Daoy (cell line): ENCODE data around the gene PSMG1. TPM values are rescaled to one million over a fixed set of nuclear protein-coding genes. Genes with fewer than 3 reads are reported as not detected.
"Not testable (repeated sequence)": the region's sequence is repeated elsewhere in the genome, so short reads cannot be mapped to it uniquely, and the experiment has no call there.

Experiments
- DNase-seq: peaks from one replicate; pipeline ENCODE4 v3.0.0-alpha.2; 2015; ENCODE audit warnings: low read depth
- total RNA-seq: library from RNA; depleted of rRNA; stranded (reverse); fragments of >200 nt; shearing (Covaris generic); gene quantifications from 2 replicates; pipeline ENCODE4 v1.2.3, GENCODE V29; 2014; rRNA removed

Gene PSMG1, protein sequence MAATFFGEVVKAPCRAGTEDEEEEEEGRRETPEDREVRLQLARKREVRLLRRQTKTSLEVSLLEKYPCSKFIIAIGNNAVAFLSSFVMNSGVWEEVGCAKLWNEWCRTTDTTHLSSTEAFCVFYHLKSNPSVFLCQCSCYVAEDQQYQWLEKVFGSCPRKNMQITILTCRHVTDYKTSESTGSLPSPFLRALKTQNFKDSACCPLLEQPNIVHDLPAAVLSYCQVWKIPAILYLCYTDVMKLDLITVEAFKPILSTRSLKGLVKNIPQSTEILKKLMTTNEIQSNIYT
- 146 and 150 TPM in 2 replicates for total RNA-seq

DNA sequence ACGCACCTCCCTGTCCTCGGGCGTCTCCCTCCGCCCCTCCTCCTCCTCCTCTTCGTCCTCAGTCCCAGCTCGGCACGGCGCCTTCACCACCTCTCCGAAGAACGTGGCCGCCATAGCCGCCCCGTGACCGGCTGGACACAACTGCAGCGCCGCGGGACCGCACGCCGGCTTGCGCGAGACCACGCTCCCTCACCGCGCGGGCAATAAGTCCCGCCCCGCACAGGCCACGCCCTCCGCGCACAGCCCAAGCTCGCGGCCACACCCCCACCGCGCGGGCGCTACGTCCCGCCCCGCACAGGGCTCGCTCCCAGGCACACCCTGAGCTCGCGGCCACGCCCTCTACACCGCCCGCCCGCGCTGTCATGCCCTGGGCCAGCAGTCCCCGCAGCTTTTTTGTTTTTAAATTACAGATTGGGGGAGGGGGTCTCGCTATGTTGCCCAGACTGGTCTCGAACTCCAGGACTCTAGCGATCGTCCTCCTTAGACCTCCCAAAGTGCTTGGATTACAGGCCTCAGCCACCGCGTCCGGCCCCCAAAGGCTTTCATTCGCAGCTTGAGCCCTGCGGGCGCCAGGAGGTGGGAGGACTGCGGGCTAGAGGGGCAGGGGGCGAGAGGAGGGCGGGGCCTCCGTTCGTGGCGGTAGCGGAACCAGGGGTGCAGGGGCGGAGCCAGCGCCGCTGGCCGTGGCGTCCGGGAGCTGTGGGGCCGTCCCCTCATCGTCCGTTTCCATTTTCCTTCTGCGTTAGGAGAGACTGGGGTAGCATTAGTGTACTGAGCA lies at the start of gene PSMG1:
Gene PSMG1 (minus strand): TSS at position 180 of the 778 bp plus-strand sequence. CDS start 66 bp downstream, at position 114.
- DNase-seq, result peak; percentile 99

DNA sequence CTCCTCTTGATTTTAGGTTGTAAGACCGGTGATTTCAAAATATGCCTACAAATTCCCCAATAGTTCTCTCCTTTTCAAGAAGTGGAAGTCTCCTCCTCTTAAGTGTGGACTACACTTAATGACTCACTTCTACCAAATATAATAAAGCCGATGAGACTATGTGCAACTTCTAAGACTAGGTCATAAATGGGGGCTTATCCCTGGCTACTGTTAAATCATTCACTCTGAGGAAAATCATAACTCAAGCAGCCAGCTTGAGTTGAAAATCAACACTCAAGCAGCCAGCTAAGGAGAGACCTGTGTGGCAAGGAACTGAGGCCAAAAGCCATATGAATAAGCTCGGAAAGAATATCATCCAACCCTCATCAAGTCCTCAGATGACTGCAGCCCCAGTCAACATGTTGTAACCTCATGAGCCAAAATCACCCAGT lies 49.6 kb upstream of the PSMG1 start:
- no peak for DNase-seq

DNA sequence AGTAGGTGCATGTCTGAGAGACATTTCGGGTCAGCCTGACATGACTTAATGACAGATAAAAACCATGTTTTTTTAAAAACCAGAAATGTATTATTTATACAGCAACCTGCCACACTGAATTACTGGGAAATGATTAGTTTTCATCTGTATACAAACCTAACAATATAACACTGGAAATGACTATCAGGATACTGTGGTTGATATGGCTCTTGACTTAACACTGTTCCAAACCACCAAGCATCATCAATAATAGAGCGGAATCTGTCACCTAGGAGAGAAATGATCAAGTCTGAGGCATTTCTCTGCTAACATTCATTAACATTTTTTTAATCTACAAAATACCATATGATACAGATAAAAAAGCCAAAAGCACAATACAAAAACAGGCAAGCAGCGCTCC lies 41.7 kb upstream of the PSMG1 start:
- no peak for DNase-seq

DNA sequence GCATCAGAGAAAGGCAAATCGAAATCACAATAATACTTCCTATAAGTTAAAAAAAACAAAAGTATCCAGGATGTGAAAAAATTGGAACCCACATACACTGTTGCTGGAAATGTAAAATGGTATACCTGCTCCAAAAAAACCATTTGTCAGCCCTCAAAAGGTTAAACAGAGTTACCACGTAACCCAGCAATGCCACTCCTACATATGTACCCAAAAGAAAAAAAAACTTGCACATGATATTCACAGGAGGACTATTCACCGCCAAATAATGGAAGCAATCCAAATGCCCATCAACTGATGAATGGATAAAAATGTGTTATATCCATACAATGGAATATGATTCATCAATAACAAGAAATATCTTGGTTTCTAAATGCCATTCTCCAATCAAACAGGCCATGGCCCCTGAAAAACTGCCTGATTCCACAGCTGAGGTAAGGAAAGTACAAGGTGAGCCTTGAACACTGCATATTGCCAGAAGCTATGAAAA lies 38.8 kb upstream of the PSMG1 start:
- no peak for DNase-seq

DNA sequence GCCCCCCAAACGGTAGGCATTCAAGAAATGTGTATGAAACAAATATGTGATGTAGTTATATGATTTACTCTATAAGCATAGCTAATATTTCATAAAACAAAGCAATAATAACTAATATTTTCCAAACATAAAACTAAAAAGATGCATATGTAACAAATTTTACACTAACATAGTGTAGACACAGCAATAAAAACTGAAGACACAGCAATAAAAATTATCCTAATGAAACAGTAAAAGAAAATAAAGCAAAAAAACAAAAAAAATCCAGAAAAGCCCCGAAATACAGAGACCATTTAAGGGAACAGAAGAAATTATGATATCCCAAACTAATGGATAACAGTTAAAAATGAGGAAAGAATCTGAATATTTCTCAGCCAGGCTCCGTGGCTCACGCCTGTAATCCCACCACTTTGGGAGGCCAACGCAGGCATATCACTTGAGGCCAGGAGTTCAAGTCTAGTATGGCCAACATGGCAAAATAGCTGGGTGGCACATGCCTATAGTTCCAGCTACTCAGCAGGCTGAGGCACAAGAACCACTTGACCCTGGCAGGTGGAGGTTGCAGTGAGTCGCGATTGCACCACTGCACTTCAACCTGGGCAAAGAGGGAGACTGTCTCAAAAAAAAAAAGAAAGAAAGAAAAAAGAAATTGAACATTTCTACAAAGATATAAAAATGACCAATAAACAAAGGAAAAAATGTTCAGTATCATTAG lies 38.2 kb upstream of the PSMG1 start:
- no peak for DNase-seq

DNA sequence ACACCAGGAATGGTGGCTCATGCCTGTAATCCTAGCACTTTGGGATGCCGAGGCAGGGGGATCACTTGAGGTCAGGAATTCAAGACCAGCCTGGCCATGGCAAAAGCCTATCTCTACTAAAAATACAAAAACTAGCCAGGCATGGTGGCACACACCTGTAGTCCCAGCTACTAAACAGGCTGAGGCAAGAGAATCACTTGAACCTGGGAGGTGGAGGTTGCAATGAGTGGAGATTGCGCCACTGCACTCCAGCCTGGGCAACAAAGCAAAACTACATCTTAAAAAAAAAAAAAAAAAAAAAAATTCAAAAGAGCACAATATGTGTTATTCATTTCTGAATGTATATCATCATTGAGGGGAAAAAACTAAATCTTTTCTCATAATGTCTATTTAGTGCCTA lies 37.6 kb upstream of the PSMG1 start:
- DNase-seq, result not testable (repeated sequence)

DNA sequence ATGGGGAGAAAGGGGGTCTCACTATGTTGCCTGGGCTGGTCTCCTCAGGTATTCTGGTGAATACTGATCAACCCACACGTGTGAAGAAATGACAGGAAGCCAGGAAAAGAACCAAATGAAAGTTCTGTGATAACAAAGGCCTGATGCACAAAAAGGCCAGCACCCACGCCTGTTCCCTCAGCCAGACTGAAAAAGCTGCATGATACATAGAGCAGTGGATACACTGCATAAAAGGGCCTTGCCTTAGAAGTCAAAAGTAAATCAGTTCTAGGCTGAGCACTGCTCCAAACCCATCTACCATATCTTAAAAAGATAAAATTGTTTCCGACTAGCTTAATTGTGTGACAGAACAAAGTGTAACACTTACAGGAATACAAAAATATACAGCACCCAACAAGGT lies 36.9 kb upstream of the PSMG1 start:
- no peak for DNase-seq

DNA sequence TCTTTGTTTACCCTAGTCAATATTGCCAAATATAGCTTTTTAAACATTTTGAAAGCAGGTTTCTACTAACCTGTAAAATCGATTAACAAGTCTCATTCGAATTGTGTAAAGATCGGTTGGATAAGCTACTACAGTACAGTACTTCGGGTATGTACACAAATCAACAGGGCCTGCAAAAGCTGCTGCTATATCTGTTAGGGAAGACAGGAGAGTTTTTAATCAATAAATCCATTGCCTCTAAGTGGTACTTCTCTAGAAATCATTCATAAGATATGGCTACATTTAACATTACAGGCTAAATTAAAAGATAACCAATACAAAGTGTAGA lies 34.8 kb upstream of the PSMG1 start:
- DNase-seq, result no peak

DNA sequence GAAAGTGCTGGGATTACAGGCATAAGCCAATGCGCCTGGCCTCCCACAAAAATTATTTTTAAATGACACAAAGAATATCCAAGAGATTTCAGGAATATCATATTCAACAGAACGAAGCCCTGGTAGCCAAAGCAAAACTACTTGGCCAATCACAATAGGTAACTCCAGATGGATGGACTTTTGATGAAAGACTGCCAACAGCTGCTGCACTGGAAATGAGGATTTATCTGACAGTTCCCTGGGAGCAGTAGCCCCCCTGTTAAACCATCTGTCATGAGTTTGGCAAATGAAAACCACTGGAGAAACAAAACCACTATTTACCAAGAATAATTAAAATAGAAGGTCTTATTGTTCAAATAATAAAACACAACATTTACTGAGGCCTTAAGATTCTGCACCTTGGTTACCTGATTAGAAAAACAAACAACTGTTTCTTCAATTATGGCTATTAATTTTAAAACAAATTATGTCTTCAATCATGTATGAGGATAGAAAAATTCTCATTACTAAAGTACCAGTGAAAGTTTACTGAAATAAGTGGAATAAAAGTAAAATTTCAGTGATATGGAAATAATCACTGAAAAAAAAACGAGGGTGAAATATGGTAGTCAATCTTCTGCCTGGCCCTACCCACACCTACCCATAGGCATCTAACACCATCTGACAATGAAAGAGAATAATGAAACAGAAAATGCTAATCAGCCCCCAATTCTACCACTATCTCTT lies 34.3 kb upstream of the PSMG1 start:
- no peak for DNase-seq

DNA sequence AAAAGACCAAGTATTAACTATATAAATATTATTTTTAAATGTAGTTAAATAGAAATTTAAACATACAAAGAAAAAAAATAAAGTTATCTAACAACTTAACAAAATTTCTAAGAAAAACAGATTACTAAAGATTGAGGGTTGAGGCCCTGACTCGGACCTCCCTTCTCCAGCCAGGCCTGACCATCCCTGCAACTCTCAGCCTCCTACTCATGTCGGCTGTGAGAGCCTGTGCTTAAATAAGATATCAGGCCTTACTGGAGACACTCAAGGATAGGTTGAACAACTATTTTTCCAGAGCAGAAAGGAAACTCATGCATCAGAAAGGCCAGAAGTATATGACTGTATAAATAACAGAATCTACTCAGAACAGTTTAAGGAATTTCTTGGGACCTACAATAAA lies 33.0 kb upstream of the PSMG1 start:
- DNase-seq, result no peak

DNA sequence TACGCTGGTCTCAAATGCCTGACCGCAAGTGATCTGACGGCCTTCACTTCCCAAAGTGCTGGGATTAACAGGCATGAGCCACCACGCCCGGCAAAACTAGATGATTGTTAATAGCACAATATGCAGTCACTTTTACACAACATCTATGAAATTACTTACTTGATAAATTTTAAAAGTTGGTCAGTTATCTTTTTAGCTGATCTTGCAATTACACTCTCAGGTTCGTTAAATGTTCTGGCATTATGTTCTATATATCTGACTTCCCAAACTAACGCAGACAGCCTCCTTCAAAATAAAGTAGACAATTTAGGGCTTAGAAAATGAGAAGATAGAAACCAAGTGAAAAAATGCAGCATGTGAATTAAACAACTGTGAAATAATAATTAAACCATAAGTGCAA lies 31.8 kb upstream of the PSMG1 start:
- no peak for DNase-seq

DNA sequence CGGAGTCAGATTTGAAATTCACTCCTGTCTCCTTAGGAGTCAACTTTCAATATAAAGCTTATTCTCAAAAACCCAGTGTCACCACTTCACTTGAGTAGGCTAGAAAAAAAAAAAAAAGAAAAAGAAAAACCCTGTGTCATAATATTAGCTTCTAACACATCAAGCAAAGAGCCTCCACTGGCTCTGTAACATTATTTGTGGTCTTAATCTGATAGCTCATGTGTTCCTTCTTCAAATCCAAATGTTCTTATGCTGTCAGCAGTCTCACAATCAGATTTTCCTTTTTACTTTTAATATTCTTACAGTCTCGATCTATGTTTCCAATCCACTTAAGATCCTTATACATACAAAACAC lies 26.1 kb upstream of the PSMG1 start:
- no peak for DNase-seq

DNA sequence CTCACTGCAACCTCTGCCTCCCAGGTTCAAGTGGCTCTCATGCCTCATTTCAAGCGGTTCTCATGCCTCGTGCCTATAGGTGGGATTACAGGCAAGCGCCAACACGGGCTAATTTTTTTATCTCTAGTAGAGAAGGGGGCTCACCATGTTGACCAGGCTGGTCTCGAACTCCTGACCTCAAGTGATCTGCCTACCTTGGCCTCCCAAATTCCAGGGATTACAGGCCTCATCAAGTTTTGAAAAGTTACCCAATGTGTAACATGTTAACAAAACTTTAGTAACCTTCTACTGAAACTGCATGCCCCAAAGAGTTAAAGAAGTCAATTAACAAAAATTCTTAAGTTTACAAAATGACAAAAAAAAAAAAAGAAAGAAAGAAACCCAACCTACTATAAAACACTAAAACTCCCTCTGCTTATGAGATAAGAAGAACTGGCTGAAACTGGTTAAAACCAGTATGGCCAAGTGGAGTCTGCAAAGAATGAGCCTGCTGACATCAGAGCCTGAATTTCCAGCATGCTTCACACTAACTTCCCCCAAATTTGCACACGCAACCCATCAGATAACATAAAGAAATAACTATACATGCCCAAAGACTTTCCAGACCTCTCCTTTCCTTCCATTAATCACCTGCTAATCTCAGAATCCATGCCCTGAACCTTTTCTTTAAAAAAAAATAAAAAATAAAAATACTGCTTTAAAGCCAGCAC lies 25.5 kb upstream of the PSMG1 start:
- DNase-seq, result no peak

DNA sequence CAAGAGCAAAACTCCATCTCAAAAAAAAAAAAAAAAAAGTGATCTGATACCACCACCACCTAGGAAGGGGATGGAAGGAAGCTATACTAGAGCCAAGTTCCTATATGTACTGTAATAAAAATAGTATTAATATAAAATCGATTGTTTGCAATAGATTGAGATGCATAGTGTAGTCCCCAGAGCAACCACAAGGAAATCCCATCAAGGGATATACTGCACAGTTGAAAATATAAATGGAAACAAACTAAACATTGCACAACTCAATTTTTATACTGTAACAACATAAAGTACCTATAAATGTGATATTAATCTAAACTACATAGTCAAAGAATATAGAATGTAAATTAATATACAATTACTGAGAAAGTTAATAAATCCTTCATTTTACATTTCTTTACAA lies 20.9 kb upstream of the PSMG1 start:
- DNase-seq, result no peak

DNA sequence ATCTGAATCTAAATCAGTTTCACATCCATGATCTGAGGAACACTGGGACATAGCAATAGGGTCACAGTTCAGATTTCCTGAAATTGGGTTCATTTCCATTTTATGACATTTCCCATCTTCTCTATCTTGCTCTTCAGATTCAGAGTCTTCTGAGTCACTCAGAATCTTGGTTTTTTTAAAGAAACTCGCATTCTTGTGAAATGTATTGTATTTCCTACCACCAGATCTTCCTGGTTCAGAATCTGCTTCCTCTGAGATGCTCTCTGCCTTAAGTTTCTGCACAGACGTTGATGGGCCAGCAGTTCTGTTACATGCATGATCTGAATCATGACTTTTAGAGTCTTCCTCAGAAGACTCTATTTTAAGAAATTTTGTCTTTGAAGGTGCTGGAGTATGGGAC lies 15.5 kb upstream of the PSMG1 start:
- no peak for DNase-seq

DNA sequence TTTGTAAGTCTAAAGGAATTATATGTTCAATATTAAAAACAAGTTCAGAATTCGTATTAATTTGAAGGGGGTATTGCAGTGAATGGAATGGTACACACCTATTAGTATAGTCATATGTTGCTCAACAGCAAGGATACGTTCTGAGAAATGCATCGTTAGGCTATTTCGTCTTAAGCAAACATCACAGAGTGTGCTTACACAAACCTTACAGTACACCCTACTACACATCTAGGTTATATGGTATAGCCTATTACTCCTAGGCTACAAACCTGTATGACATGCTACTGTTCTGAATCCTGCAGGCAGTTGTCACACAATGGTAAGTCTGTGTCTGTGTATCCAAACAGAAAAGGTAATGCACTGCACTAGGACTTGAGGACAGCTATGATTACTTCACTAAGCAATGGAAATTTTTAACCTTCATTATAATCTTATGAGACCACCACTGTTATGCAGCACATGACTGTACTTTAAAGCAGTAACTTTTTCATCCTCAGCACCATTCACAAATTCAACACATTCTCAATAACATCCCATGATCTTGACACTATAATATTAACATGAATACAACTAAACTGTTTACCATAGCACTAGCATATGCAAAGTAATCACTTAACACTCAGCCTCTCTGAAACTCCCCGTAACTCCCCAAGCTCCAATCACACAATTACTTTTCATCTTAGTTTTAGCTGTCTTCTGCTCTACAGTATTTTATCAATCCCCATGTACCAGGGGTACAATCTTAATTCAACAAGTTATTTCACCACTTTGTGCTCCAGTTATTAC lies 14.4 kb upstream of the PSMG1 start:
- no peak for DNase-seq

DNA sequence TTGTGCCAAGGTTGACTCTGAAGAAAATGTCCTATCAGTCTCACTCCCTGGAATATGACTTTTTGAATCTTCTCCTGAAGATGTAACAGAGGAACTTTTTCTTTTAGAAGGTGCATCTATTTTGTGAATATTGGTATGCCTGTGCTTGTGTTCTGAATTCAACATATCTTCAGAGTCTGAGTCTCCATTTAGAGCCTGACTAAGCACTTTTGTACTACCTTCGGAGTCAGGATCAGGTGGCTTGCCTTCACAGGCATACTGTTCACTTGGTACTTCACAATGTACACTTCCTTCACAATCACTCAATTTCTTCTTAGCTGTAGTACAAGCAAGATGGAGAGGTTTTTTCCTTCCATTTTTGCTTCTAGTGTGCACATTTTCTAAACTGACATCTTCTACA lies 13.6 kb upstream of the PSMG1 start:
- no peak for DNase-seq

DNA sequence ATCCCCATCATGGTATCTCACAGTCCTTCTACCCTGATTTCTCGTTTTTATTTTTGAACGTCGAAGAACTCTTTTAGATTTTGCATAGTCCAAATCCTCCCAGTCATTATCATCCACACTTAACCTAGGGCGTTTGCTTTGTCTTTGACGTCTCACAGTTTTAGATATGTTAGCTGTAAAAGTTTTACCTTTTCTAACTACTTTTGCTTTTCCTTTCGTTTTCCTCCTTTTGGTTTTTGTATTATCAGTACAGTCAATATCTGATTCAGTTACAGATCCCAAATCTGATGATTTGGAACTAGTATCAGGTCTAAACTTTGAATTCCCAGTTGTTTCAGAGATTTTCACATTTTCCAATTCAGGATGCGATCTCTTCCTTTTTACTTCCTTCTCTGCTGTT lies 13.1 kb upstream of the PSMG1 start:
- DNase-seq, result no peak

DNA sequence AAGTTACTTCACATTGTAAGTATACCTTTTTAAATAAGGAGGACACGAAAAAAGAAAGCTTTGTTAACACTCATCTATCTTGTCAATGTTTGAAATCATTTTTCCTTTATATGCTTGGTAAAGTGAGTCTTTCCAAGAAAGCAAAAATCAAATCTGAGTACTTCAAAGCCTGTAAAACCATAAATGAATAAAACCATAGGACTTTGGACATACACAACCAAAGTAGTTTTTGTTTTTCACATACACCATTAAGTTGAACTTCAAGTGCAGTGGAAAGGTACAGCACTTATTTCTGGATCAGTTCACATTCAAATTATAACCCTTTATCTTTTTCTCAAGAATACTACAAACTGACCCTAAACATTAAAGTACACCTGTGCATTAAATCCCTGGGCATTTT lies 10.1 kb upstream of the PSMG1 start:
- DNase-seq, result no peak

DNA sequence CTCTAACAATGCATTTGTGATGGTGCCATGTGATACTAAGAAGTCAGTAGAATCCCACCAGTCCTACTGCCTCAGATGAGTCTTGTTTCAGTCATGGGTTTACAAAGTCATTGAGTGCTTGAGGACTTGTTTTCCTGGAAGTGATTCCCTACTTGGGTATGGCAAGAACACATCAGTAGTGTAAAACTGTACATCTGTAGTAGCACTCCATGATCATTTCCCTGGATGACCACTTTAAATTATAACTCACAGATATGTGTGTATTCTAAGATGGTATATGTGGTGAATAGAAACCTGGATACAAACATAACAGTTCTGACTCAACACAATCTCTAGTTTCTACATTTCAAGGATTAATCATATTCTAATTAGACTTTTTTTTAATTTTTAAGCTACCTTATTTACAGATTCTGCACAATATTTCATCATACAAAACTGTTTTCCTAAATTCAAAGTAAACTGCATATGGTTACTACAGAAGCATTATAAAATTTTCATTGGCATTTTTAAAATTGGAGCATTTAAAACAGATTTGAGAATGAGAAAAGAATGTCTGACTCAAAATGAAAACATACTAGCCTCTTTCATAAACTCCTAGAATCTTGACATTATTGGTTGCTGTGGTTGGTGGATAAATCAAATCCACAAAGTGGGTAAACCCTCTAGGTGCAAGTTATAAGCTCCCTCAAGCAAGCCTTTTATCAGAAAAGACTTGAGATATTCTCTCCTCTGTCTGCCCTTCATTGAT lies 6.8 kb upstream of the PSMG1 start:
- DNase-seq, result peak; percentile 19
